Endothelial cell of umbilical vein (primary cell): Measurements from ENCODE around the gene KCTD10. TPM values are rescaled to one million over a fixed set of nuclear protein-coding genes. Genes with fewer than 3 reads are reported as not detected.

Experiments used
- BruUV-seq: library from RNA; stranded (reverse); fragments of 400-500 nt; replicated peaks from 2 replicates; lab custom pipeline; 2021; lab: Mats Ljungman, UMichigan
- CTCF ChIA-PET: fragments of 300-600, 350-600 bp; sonication (Branson Sonifier 250); formaldehyde crosslinking; loops from one replicate; lab custom pipeline; 2021; ENCODE audit warnings: antibody characterized with exemption, inconsistent platforms; lab: Charles Lee
- POLR2A ChIA-PET: fragments of 300-600, 350-600 bp; sonication (Branson Sonifier 250); formaldehyde crosslinking; loops from one replicate; lab custom pipeline; 2021; ENCODE audit warnings: antibody characterized with exemption, inconsistent platforms; lab: Charles Lee
- DNase-seq: peaks from one replicate; pipeline ENCODE4 v3.0.0-alpha.2; 2011; ENCODE audit warnings: low read depth, low spot score
- FAIRE-seq: peaks from 2 replicates; lab custom pipeline; 2011; peaks lifted over from hg19 to GRCh38; lab: Jason Lieb, UNC
- H2AFZ ChIP-seq: 2 replicates; pipeline ENCODE4 v1.6.0; 2012; ENCODE audit warnings: low read depth, low read length, control low read depth, inconsistent platforms
- H3K27ac ChIP-seq: 2 replicates; pipeline ENCODE4 v1.5.1; 2011; ENCODE audit warnings: low read depth, mild to moderate bottlenecking, control low read depth, low read length, moderate library complexity; ENCODE audit not compliant: insufficient read depth
- H3K27me3 ChIP-seq, 2 experiments: 2 replicates each; pipeline versions ENCODE4 v1.6.0 to v1.6.1; 2011; ENCODE audit warnings: low read length in 2 of 2, mixed read lengths in 1 of 2; ENCODE audit not compliant: control insufficient read depth in 2 of 2, insufficient read depth in 2 of 2
- H3K36me3 ChIP-seq, 2 experiments: 2 replicates in 1 of 2; 3 replicates in 1 of 2; pipeline ENCODE4 v1.5.1; 2011; ENCODE audit warnings: low read length in 2 of 2, mild to moderate bottlenecking in 1 of 2, moderate library complexity in 1 of 2; ENCODE audit not compliant: control insufficient read depth in 2 of 2, insufficient read depth in 2 of 2; ENCODE audit errors: extremely low read depth in 1 of 2
- H3K4me1 ChIP-seq: 3 replicates; pipeline ENCODE4 v1.5.1; 2011; ENCODE audit warnings: mild to moderate bottlenecking, low read length; ENCODE audit not compliant: control insufficient read depth, insufficient read depth; ENCODE audit errors: extremely low read depth
- H3K4me2 ChIP-seq: 2 replicates; pipeline ENCODE4 v1.6.1; 2011; ENCODE audit warnings: low read length, control low read depth, mixed read lengths; ENCODE audit not compliant: insufficient read depth
- H3K4me3 ChIP-seq, 3 experiments: fragments of 200-600 bp in 1 of 3; sonication (generic), shearing (Covaris generic) in 1 of 3; replicated peaks in 1 of 3; 2 replicates each; pipeline ENCODE4 v1.5.1; 2011 to 2016; ENCODE audit warnings: control low read depth in 3 of 3, low read length in 3 of 3, mild to moderate bottlenecking in 2 of 3, inconsistent platforms in 1 of 3, low read depth in 1 of 3, moderate library complexity in 1 of 3; ENCODE audit not compliant: insufficient read depth in 1 of 3
- H3K79me2 ChIP-seq: 2 replicates; pipeline ENCODE4 v1.6.0; 2012; ENCODE audit warnings: low read length, inconsistent platforms; ENCODE audit not compliant: control insufficient read depth, insufficient read depth
- H3K9ac ChIP-seq: replicated peaks from 2 replicates; pipeline ENCODE3; 2011; ENCODE audit warnings: low read length, control low read depth; ENCODE audit not compliant: insufficient read depth; ENCODE audit errors: extremely low read depth
- H3K9me1 ChIP-seq: replicated peaks from 3 replicates; pipeline ENCODE4 v1.6.0; 2011; ENCODE audit warnings: mild to moderate bottlenecking, low read length; ENCODE audit not compliant: control insufficient read depth, insufficient read depth; ENCODE audit errors: extremely low read depth
- H3K9me3 ChIP-seq: replicated peaks from 2 replicates; pipeline ENCODE4 v1.5.1; 2012; ENCODE audit warnings: low read length, inconsistent platforms; ENCODE audit not compliant: control insufficient read depth, insufficient read depth
- H4K20me1 ChIP-seq: replicated peaks from 2 replicates; pipeline ENCODE3; 2011; ENCODE audit warnings: mild to moderate bottlenecking, low read length; ENCODE audit not compliant: control insufficient read depth, insufficient read depth; ENCODE audit errors: extremely low read depth
- EZH2 ChIP-seq: IDR thresholded peaks from 2 replicates; pipeline ENCODE4 v1.6.1; 2012; ENCODE audit warnings: borderline replicate concordance, low read depth, mild to moderate bottlenecking, moderate library complexity, low read length, inconsistent platforms; ENCODE audit not compliant: severe bottlenecking
- FOS ChIP-seq: IDR thresholded peaks from 2 replicates; pipeline ENCODE4 v1.6.1; 2011; ENCODE audit warnings: mild to moderate bottlenecking, low read length, moderate library complexity, borderline replicate concordance; ENCODE audit not compliant: insufficient read depth
- GATA2 ChIP-seq: IDR thresholded peaks from 2 replicates; pipeline ENCODE4 v1.7.0; 2011; ENCODE audit warnings: low read depth, mild to moderate bottlenecking, moderate library complexity, mixed read lengths, low read length; ENCODE audit not compliant: insufficient read length, insufficient read depth
- JUN ChIP-seq: IDR thresholded peaks from 2 replicates; pipeline ENCODE4 v1.6.1; 2011; ENCODE audit warnings: borderline replicate concordance, low read depth; ENCODE audit not compliant: insufficient read length, insufficient read depth
- MYC ChIP-seq: IDR thresholded peaks from one replicate; pipeline ENCODE4 v1.6.1; 2011; ENCODE audit warnings: mild to moderate bottlenecking, low read depth, low read length
- POLR2A ChIP-seq: IDR thresholded peaks from 2 replicates; pipeline ENCODE4 v1.6.1; 2012; ENCODE audit warnings: low read depth, mild to moderate bottlenecking, control low read depth, low read length
- POLR2AphosphoS5 ChIP-seq: IDR thresholded peaks from 2 replicates; pipeline ENCODE4 v1.6.1; 2012; ENCODE audit warnings: low read depth, mild to moderate bottlenecking, control low read depth, low read length, moderate library complexity; ENCODE audit not compliant: insufficient read depth
- dilution Hi-C: fragments of 300-500 bp; cut with MboI; formaldehyde crosslinking; loops from one replicate; pipeline ENCODE4 v1.15.0; 2019; ENCODE audit warnings: low sequenced_read_pairs; ENCODE audit not compliant: extremely low pct_ligation_motif_present
- intact Hi-C: fragments of 100-400 bp; cut with micrococcal nuclease; formaldehyde crosslinking; loops from one replicate; pipeline ENCODE4 v1.10.0; 2022
- polyA plus RNA-seq, 4 experiments: library from polyadenylated mRNA; depleted of rRNA in 3 of 4; stranded (reverse) in 3 of 4; unstranded in 1 of 4; fragments of >200 nt; gene quantifications; 2 replicates each; pipeline versions ENCODE4 v1.2.1 to v1.2.3, GENCODE V29; 2011 to 2012; ENCODE audit warnings: missing spikeins in 1 of 4
- total RNA-seq: library from RNA; stranded (reverse); gene quantifications from 2 replicates; pipeline ENCODE4 v1.2.3, GENCODE V29; 2021
- TF ChIP-seq, protein P1 (sequence below), 2 donors: IDR thresholded peaks; 1 replicate in 1 of 2; 2 replicates in 1 of 2; pipeline ENCODE4 v1.5.1; 2011; ENCODE audit warnings: low read length in 2 of 2, mild to moderate bottlenecking in 2 of 2, moderate library complexity in 2 of 2, control low read depth in 1 of 2, inconsistent platforms in 1 of 2, low read depth in 1 of 2; ENCODE audit not compliant: insufficient read depth in 1 of 2; ENCODE audit errors: extremely low read depth in 1 of 2
- TF ChIP-seq, protein P2 (sequence below): IDR thresholded peaks from 2 replicates; pipeline ENCODE4 v1.6.1; 2011; ENCODE audit not compliant: insufficient read depth, insufficient read length

KCTD10 gene
- total and polyA plus RNA-seq, 2 donors (not counting 3 experiments of a cell fraction or from before 2014, with no cell fraction given), result 101 to 112 TPM

- Histone ChIP-seq H3K27me3 (no peaks in the 10 kb centered on the region), H3K4me2 (no peak overlapping the region), H3K9ac (no peak overlapping the region), H4K20me1 (no peaks in the 10 kb centered on the region), H3K9me1 (no peaks in the 10 kb centered on the region), H3K36me3 (peaks cover 8 to 18% of the 10 kb centered on the region in 2 experiments), H3K27ac (no peak overlapping the region), H3K79me2 (peaks cover 21% of the 10 kb centered on the region), H3K4me1 (peaks cover 9% of the 10 kb centered on the region), H2AFZ (no peak overlapping the region), H3K9me3 (no peaks in the 10 kb centered on the region), H3K4me3 (no peak overlapping the region)
- DNase-seq (no peak), FAIRE-seq (no peak)
- POLR2A ChIA-PET, result no interaction called here
- intact Hi-C loops, result no loop called here
- CTCF ChIA-PET, result interaction anchor here (1.2 to 6.4 kb wide), 4 partner anchors 49 to 54 kb away, joined by 5 to 58 read pairs (median 7); no protein-coding TSS in a partner anchor
- TF ChIP-seq MYC, result no peak
- TF ChIP-seq, protein P1, sequence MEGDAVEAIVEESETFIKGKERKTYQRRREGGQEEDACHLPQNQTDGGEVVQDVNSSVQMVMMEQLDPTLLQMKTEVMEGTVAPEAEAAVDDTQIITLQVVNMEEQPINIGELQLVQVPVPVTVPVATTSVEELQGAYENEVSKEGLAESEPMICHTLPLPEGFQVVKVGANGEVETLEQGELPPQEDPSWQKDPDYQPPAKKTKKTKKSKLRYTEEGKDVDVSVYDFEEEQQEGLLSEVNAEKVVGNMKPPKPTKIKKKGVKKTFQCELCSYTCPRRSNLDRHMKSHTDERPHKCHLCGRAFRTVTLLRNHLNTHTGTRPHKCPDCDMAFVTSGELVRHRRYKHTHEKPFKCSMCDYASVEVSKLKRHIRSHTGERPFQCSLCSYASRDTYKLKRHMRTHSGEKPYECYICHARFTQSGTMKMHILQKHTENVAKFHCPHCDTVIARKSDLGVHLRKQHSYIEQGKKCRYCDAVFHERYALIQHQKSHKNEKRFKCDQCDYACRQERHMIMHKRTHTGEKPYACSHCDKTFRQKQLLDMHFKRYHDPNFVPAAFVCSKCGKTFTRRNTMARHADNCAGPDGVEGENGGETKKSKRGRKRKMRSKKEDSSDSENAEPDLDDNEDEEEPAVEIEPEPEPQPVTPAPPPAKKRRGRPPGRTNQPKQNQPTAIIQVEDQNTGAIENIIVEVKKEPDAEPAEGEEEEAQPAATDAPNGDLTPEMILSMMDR (IDR thresholded peaks at IDR 0.05; ENCODE audit: extremely low read depth in 1 of 2, insufficient read depth in 1 of 2, low read depth in 1 of 2, low read length in 2 of 2), result no peak
- TF ChIP-seq, protein P2, sequence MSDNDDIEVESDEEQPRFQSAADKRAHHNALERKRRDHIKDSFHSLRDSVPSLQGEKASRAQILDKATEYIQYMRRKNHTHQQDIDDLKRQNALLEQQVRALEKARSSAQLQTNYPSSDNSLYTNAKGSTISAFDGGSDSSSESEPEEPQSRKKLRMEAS, result no peak
- no peak for TF ChIP-seq POLR2AphosphoS5
- TF ChIP-seq EZH2, result no peak
- no peak for TF ChIP-seq JUN
- no peak for TF ChIP-seq GATA2
- no peak for TF ChIP-seq FOS
- no peak for TF ChIP-seq POLR2A
- dilution Hi-C loops, result no loop called here
- BruUV-seq, result no TSS peak
These were observed 4.8 kb upstream of the KCTD10 start for GRCh38 chr12:109481863-109482262.
